Suprapubic skin (tissue), 4 donors: Measurements from ENCODE around the gene MORN5. TPM values are rescaled to one million over a fixed set of nuclear protein-coding genes. Genes with fewer than 3 reads are reported as not detected.

Source experiments
- DNase-seq, 2 donors: peaks; one replicate each; pipeline ENCODE4 v3.0.0-alpha.2; 2019; ENCODE audit warnings: low spot score in 2 of 2
- H3K27ac ChIP-seq: fragments of 200-600 bp; sonication (generic); one replicate; pipeline ENCODE4 v1.5.1; 2019
- H3K27me3 ChIP-seq: fragments of 200-600 bp; sonication (generic); one replicate; pipeline ENCODE4 v1.5.1; 2019
- H3K36me3 ChIP-seq: fragments of 200-600 bp; sonication (generic); one replicate; pipeline ENCODE4 v1.5.1; 2019
- H3K4me1 ChIP-seq: fragments of 200-600 bp; sonication (generic); one replicate; pipeline ENCODE4 v1.5.1; 2019
- H3K4me3 ChIP-seq: fragments of 200-600 bp; sonication (generic); one replicate; pipeline ENCODE4 v1.5.1; 2019; ENCODE audit warnings: mild to moderate bottlenecking
- H3K9me3 ChIP-seq: fragments of 200-600 bp; sonication (generic); one replicate; pipeline ENCODE4 v1.5.1; 2019
- CTCF ChIP-seq, 2 donors: fragments of 200-600 bp in 1 of 2; fragments of 450-650 bp in 1 of 2; sonication (generic) in 1 of 2; IDR thresholded peaks; one replicate each; pipeline ENCODE4 v1.5.1; 2016 to 2019; ENCODE audit warnings: antibody characterized with exemption in 2 of 2, mild to moderate bottlenecking in 1 of 2, moderate library complexity in 1 of 2
- EP300 ChIP-seq: sonication (generic); formaldehyde crosslinking; IDR thresholded peaks from one replicate; pipeline ENCODE4 v1.6.1; 2017; ENCODE audit warnings: antibody characterized with exemption
- POLR2A ChIP-seq, 2 donors: fragments of 450-650 bp; IDR thresholded peaks; one replicate each; pipeline ENCODE4 v1.6.1; 2017; ENCODE audit warnings: antibody characterized with exemption in 2 of 2, mild to moderate bottlenecking in 2 of 2, moderate library complexity in 2 of 2
- POLR2AphosphoS5 ChIP-seq, 3 donors: sonication (generic); formaldehyde crosslinking; IDR thresholded peaks; one replicate each; pipeline ENCODE4 v1.6.1; 2017; ENCODE audit warnings: antibody characterized with exemption in 3 of 3
- WGBS: methylation state at CpG from one replicate; pipeline ENCODE4 v1.1.5; 2018; 5-methylcytosine and 5-hydroxymethylcytosine counted together
- total RNA-seq, 4 donors: library from RNA; depleted of rRNA; stranded (reverse); fragments of >200 nt; gene quantifications; one replicate each; pipeline ENCODE4 v1.1.0, GENCODE V29; 2016

Gene MORN5
- total RNA-seq, 4 donors from 2014 or later = not detected

GRCh38 chr9:122197882-122198281, 38.2 kb downstream of the MORN5 start:
- no peak overlapping the region for H3K27ac ChIP-seq
- 67% methylated on average over 1 of the region's 4 CpGs for WGBS
- H3K4me1 ChIP-seq = no peaks in the 10 kb centered on the region
- H3K9me3 ChIP-seq = no peaks in the 10 kb centered on the region
- DNase-seq = no peak
- no peak overlapping the region for H3K4me3 ChIP-seq
- TF ChIP-seq POLR2AphosphoS5 (IDR thresholded peaks at IDR 0.05) (no peak), CTCF (IDR thresholded peaks at IDR 0.05) (no peak), EP300 (no peak), POLR2A (IDR thresholded peaks at IDR 0.05) (no peak)
- peaks cover 14% of the 10 kb centered on the region for H3K27me3 ChIP-seq
- no peaks in the 10 kb centered on the region for H3K36me3 ChIP-seq

GRCh38 chr9:122200960-122201595, 41.4 kb downstream of the MORN5 start:
- no peak for DNase-seq
- 74% methylated on average over 7 of the region's 7 CpGs for WGBS
- Histone ChIP-seq H3K4me3 (no peak overlapping the region), H3K27me3 (peaks cover 15% of the 10 kb centered on the region), H3K27ac (no peak overlapping the region), H3K4me1 (no peaks in the 10 kb centered on the region), H3K9me3 (no peaks in the 10 kb centered on the region), H3K36me3 (no peaks in the 10 kb centered on the region)
- no peak for TF ChIP-seq POLR2AphosphoS5 (IDR thresholded peaks at IDR 0.05)
- TF ChIP-seq POLR2A (IDR thresholded peaks at IDR 0.05) = no peak
- TF ChIP-seq CTCF (IDR thresholded peaks at IDR 0.05) = no peak
- TF ChIP-seq EP300 = no peak

DNA sequence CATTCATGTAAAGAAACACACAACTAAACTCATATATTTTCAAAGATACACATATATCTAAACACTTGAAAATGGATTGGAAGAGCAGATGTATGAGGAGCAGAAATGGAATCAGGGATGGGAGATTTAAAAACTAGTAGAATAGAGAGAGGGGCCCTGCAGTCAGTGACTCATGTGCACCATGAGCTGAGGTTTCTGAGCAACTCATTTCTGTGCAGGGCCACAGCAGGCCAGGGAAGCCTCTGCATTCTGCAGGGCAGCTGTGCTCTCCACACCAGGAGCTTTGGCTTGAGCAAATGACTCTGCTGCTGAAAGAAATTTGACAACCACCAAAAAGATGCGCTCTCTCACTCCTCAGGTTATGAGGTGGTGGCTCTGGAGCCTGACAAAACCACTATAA, 41.9 kb downstream of the MORN5 start:
- no peak for DNase-seq
- Histone ChIP-seq H3K4me1 (no peaks in the 10 kb centered on the region), H3K27me3 (peaks cover 19% of the 10 kb centered on the region), H3K36me3 (no peaks in the 10 kb centered on the region), H3K4me3 (no peak overlapping the region), H3K27ac (no peak overlapping the region), H3K9me3 (no peaks in the 10 kb centered on the region)
- TF ChIP-seq CTCF (IDR thresholded peaks at IDR 0.05) (no peak), POLR2AphosphoS5 (IDR thresholded peaks at IDR 0.05) (no peak), POLR2A (IDR thresholded peaks at IDR 0.05) (no peak), EP300 (no peak)
- 88% methylated on average over 1 of the region's 1 CpG for WGBS

- Histone ChIP-seq H3K27ac (no peak overlapping the region), H3K36me3 (no peaks in the 10 kb centered on the region), H3K27me3 (peaks cover 21% of the 10 kb centered on the region), H3K4me3 (no peak overlapping the region), H3K4me1 (no peaks in the 10 kb centered on the region), H3K9me3 (no peaks in the 10 kb centered on the region)
- WGBS = 55% methylated on average over 3 of the region's 3 CpGs
- no peak for DNase-seq
- TF ChIP-seq POLR2AphosphoS5 (IDR thresholded peaks at IDR 0.05) = no peak
- TF ChIP-seq EP300 = no peak
- TF ChIP-seq CTCF (IDR thresholded peaks at IDR 0.05) = no peak
- no peak for TF ChIP-seq POLR2A (IDR thresholded peaks at IDR 0.05)
These were observed 42.4 kb downstream of the MORN5 start for GRCh38 chr9:122202111-122202510.

- no peaks in the 10 kb centered on the region for H3K4me1 ChIP-seq
- H3K27ac ChIP-seq = no peak overlapping the region
- no peak overlapping the region for H3K4me3 ChIP-seq
- TF ChIP-seq POLR2AphosphoS5 (IDR thresholded peaks at IDR 0.05) (no peak), POLR2A (IDR thresholded peaks at IDR 0.05) (no peak), EP300 (no peak), CTCF (IDR thresholded peaks at IDR 0.05) (no peak)
- WGBS = 85% methylated on average over 5 of the region's 5 CpGs
- no peaks in the 10 kb centered on the region for H3K36me3 ChIP-seq
- DNase-seq = no peak
- H3K9me3 ChIP-seq = no peaks in the 10 kb centered on the region
- peaks cover 9% of the 10 kb centered on the region for H3K27me3 ChIP-seq
These were observed 44.3 kb downstream of the MORN5 start for GRCh38 chr9:122204055-122204454.
